SK-N-SH (cell line): Measurements from ENCODE around the gene SCAPER.

Experiments used
- CTCF ChIP-seq: fragments of 200-600 bp; sonication (generic); IDR thresholded peaks from 2 replicates; pipeline ENCODE4 v1.6.1; 2017; ENCODE audit warnings: antibody characterized with exemption, mild to moderate bottlenecking, moderate library complexity
- ELF1 ChIP-seq: IDR thresholded peaks from 2 replicates; pipeline ENCODE4 v1.4.0; 2012
- EP300 ChIP-seq, 2 experiments: IDR thresholded peaks; 2 replicates each; pipeline versions ENCODE4 v1.4.0 to v1.6.1; 2012; ENCODE audit warnings: borderline replicate concordance in 1 of 2, low read depth in 1 of 2, low read length in 1 of 2
- GABPA ChIP-seq: IDR thresholded peaks from 2 replicates; pipeline ENCODE4 v1.4.0; 2012; ENCODE audit warnings: low read depth, mild to moderate bottlenecking
- MAX ChIP-seq: IDR thresholded peaks from 2 replicates; pipeline ENCODE4 v1.4.0; 2012; ENCODE audit warnings: low read depth
- NFIC ChIP-seq: IDR thresholded peaks from 2 replicates; pipeline ENCODE4 v1.4.0; 2012; ENCODE audit warnings: borderline replicate concordance
- POLR2AphosphoS5 ChIP-seq: IDR thresholded peaks from 2 replicates; pipeline ENCODE4 v1.6.1; 2012; ENCODE audit warnings: low read depth, low read length
- RAD21 ChIP-seq: IDR thresholded peaks from 2 replicates; pipeline ENCODE4 v1.6.1; 2012; ENCODE audit warnings: mild to moderate bottlenecking, low read length
- RCOR1 ChIP-seq: fragments of 150-350 bp; IDR thresholded peaks from 2 replicates; pipeline ENCODE4 v1.6.1; 2017; ENCODE audit warnings: antibody characterized with exemption, low read length
- REST ChIP-seq: IDR thresholded peaks from 2 replicates; pipeline ENCODE4 v1.6.1; 2012; ENCODE audit warnings: mild to moderate bottlenecking, low read depth, low read length, moderate library complexity
- RFX5 ChIP-seq: IDR thresholded peaks from 2 replicates; pipeline ENCODE4 v1.6.1; 2012; ENCODE audit warnings: mild to moderate bottlenecking, improper control_type of control experiment, low read length
- SIN3A ChIP-seq: IDR thresholded peaks from 2 replicates; pipeline ENCODE4 v1.6.1; 2012; ENCODE audit warnings: low read depth, mild to moderate bottlenecking, low read length, moderate library complexity, borderline replicate concordance
- SMC3 ChIP-seq: IDR thresholded peaks from 2 replicates; pipeline ENCODE4 v1.6.1; 2012; ENCODE audit warnings: low read depth, low read length, improper control_type of control experiment
- USF2 ChIP-seq: fragments of 150-350 bp; IDR thresholded peaks from 2 replicates; pipeline ENCODE4 v1.6.1; 2017; ENCODE audit warnings: antibody characterized with exemption, low read length, low read depth, borderline replicate concordance

GRCh38 chr15:76840830-76841460, 64.2 kb downstream of the SCAPER start:
- TF ChIP-seq CTCF: peak; percentile 73
- no peak for TF ChIP-seq RFX5
- no peak for TF ChIP-seq REST
- TF ChIP-seq EP300 (IDR thresholded peaks at IDR 0.05; ENCODE audit: borderline replicate concordance in 1 of 2, low read depth in 1 of 2, low read length in 1 of 2): no peak; a peak in 1 of 4 replicates
- TF ChIP-seq SIN3A: no peak
- no peak for TF ChIP-seq MAX
- 0 out of 2 replicates have a peak, but pooled peaks have one; percentile 20 for TF ChIP-seq POLR2AphosphoS5
- peak; percentile 86 for TF ChIP-seq RCOR1
- peak; percentile 40; the same call in 1 of the 2 replicates for TF ChIP-seq SMC3
- no peak for TF ChIP-seq GABPA
- TF ChIP-seq ELF1: no peak
- TF ChIP-seq RAD21: peak; percentile 73
- TF ChIP-seq USF2: no peak
- TF ChIP-seq NFIC: no peak
